LNCaP clone FGC (cell line): ENCODE data around the gene FCER1G.
"Not testable (repeated sequence)": the region's sequence is repeated elsewhere in the genome, so short reads cannot be mapped to it uniquely, and the experiment has no call there.

ENCODE experiments used
- DNase-seq: peaks from one replicate; pipeline ENCODE4 v3.0.0-alpha.2; 2011; ENCODE audit warnings: low read depth
- H3K4me3 ChIP-seq: 2 replicates; pipeline ENCODE4 v1.5.1; 2011; ENCODE audit warnings: mild to moderate bottlenecking, low read depth, low read length, control low read depth
- TF ChIP-seq, protein P1 (sequence below): IDR thresholded peaks from 2 replicates; pipeline ENCODE4 v1.5.1; 2012; ENCODE audit warnings: mild to moderate bottlenecking; ENCODE audit not compliant: control insufficient read depth, insufficient read depth; ENCODE audit errors: extremely low read depth

Gene FCER1G

DNA sequence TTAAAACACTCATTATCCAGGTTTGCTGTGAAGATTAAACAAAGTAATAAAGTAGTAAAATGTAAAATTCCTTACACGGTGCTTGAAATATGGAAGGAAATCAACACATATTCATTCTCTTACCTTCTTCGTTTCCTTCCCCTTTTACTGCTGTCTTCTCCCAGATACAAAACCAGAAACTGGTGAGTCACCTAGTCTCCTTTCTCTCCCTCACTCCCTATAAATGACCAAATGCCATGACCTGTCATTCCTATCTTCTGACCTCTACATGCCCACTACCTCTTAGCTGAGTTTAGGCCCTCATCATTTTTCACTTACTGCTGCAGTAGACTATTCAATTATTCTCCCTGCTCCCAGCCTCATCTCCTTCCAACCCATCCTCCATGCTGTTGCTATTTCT is 27.2 kb downstream of the FCER1G start:
- TF ChIP-seq, protein P1, sequence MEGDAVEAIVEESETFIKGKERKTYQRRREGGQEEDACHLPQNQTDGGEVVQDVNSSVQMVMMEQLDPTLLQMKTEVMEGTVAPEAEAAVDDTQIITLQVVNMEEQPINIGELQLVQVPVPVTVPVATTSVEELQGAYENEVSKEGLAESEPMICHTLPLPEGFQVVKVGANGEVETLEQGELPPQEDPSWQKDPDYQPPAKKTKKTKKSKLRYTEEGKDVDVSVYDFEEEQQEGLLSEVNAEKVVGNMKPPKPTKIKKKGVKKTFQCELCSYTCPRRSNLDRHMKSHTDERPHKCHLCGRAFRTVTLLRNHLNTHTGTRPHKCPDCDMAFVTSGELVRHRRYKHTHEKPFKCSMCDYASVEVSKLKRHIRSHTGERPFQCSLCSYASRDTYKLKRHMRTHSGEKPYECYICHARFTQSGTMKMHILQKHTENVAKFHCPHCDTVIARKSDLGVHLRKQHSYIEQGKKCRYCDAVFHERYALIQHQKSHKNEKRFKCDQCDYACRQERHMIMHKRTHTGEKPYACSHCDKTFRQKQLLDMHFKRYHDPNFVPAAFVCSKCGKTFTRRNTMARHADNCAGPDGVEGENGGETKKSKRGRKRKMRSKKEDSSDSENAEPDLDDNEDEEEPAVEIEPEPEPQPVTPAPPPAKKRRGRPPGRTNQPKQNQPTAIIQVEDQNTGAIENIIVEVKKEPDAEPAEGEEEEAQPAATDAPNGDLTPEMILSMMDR, result no peak

DNA sequence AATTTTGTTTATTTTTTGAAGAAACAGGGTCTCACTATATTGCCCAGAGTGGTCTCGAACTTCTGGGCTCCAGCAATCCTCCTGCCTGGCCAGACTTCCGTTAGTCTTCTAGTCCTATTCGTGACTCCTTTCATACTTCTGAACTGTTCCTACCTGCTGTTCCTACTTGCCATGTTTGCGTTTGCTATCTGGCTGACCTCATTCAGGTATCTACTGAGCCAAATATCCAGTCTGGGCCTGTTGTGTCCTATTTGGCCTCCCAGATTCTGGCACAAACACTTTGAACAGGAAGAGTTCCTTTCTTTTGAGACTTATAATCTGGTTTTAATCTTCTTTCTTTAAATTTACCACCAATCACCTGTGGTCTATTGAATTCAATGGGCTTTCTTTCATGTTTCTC is 29.8 kb downstream of the FCER1G start:
- no peak overlapping the region for H3K4me3 ChIP-seq
- TF ChIP-seq, protein P1, result no peak

More for the DNA sequence above, 27.2 kb downstream of the FCER1G start:
- no peak overlapping the region for H3K4me3 ChIP-seq
- DNase-seq, result no peak

DNA sequence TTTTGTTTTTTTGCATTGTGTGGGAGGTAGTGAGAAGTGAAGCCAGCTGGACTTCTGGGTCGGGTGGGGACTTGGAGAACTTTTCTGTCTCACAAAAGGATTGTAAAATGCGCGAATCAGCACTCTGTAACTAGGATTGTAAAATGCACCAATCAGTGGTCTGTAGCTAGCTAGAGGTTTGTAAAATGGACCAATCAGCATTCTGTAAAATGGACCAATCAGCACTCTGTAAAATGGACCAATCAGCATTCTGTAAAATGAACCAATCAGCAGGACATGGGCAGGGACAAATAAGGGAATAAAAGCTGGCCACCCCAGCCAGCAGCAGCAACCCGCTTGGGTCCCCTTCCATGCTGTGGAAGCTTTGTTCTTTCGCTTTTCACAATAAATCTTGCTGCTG is 35.0 kb downstream of the FCER1G start:
- DNase-seq, H3K4me3 ChIP-seq: not testable (repeated sequence)

More for the DNA sequence above, 29.8 kb downstream of the FCER1G start:
- DNase-seq, result peak; percentile 2

DNA sequence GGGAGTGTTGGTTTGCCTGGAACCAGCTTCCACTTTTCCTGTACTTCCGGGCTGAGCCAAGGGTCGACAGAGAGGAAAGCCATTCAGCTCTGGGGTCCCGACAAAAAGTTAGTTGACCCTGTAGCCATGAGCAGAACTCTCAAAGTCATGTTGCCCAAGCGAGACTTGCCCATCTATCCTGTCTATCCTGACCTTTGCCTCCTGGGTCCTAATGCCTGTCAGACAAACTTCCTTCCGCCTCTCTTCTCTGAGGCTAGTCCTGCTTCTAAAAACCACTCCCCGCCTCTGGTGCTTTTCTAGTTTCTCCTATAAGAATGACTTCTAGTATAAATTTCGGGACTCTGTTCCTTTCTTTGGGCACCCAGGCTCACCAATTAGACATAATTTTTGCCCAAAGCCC is 35.7 kb downstream of the FCER1G start:
- no peak for DNase-seq
- TF ChIP-seq, protein P1, result no peak
- no peak overlapping the region for H3K4me3 ChIP-seq

DNA sequence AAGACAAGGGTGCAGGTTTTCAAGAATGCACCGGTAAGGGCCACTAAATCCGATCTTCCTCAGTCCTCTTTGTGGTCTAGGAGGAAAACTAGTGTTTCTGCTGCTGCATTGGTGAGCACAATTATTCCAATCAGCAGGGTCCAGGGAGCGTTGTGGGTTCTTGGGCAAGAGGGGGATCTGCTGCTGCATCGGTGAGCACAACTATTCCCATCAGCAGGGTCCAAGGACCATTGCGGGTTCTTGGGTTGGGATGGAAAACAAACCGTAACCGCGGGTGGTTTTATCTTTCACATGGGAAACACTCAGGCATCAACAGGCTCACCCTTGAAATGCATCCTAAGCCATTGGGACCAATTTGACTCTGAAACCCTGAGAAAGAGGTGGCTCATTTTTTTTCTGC is 36.5 kb downstream of the FCER1G start:
- H3K4me3 ChIP-seq, result no peak overlapping the region
- no peak for DNase-seq
- TF ChIP-seq, protein P1, result no peak

DNA sequence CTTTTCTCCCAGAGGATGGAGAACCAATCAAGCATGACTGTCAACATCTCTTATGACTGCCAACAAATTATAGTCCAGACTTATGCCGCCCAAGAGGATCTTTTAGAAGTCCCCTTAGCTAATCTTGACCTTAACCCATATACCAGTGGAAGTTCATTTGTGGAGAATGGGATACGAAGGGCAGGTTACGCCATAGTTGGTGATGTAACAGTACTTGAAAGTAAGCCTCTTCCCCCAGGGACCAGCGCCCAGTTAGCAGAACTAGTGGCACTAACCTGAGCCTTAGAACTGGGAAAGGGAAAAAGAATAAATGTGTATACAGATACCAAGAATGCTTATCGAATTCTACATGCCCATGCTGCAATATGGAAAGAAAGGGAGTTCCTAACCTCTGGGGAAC is 40.2 kb downstream of the FCER1G start:
- H3K4me3 ChIP-seq, DNase-seq: not testable (repeated sequence)

DNA sequence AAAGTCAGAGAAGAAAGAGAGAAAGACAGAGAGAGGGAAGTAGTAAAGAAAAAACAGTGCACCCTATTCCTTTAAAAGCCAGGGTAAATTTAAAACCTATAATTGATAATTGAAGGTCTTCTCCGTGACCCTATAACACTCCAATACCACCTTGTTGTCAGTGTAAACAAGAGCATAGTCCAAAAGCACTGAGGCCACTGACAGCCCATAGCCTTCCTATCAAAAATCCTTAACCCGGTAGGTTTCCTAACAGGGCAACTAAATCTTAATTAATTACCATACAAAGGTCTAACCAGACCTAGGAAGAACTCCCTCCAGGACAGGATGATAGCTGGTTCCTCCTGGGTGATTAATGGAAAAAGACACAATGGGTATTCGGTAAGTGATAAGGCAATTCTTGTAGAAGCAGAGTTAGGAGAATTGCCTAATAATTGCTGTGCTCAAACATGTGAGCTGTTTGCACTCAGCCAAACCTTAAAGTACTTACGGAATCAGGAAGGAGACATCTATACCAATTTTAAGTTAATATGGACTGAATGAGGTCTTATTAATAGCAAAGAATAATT is 40.9 kb downstream of the FCER1G start:
- not testable (repeated sequence) for H3K4me3 ChIP-seq

DNA sequence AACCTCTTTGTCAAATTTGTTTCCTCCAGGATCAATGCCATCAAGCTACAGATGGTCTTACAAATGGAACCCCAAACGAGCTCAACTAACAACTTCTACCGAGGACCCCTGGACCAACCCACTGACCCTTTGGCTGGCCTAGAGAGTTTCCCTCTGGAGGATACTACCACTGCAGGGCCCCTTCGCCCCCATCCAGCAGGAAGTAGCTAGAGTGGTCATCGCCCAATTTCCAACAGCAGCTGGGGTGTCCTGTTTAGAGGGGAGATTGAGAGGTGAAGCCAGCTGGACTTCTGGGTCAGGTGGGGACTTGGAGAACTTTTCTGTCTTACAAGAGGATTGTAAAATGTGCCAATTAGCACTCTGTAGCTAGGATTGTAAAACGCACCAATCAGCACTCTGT is 42.0 kb downstream of the FCER1G start:
- DNase-seq, H3K4me3 ChIP-seq: not testable (repeated sequence)

More for the DNA sequence above, 40.9 kb downstream of the FCER1G start:
- not testable (repeated sequence) for DNase-seq

DNA sequence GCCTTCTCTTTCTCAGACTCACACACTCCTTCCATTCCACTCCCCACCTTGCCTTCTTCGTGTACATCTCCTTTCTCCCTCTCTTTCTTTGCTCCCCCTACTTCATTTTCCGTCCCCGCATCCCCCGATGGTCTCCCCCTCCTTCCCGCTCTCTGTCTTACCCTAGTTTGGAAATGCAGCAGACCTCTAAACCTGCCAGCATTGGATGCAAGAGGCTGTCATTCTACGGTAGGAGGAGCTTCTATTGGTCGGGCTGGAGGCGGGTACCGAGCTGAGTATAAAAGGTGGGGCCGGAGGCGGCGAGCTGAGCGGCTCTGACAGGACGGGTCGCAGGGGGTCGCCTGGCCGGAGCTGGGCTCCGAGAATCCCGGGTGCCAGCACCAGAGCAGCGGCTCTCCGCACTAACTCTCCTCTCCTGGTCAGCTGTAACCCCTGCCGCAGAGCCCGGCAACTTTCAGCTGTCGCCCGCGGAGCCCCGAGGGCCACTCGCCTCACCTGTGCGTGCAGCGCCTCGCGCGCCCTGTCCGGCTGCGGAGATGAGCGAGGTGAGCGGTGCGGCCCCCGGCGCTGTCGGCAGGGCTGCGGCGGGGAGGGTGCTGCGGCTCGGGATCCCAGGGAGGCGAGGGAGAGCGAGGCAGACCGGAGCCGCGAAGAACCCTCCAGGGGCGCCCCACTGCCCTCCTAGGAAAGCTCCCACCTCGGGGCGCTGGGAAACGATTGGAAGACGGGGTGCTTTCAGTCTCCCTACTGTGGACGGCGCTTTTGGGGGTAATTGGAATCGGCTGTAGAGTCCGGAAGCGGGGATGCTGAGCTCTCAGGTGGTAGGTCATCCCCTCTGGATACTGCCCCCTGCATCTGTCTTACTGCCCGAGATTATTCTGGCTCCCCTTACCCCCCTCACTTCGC is 43.6 kb downstream of the FCER1G start, which contains the start of gene PCP4L1:
TSS of gene PCP4L1 (plus strand) at position 307 of the 906 bp plus-strand sequence. CDS start at position 537, 230 bp downstream.
- no peak for DNase-seq
- peak within 1 kb of the TSS; percentile 46 for H3K4me3 ChIP-seq
- TF ChIP-seq, protein P1, result no peak
